ENCODE data around the gene HELLS. TPM values are rescaled to one million over a fixed set of nuclear protein-coding genes. Genes with fewer than 3 reads are reported as not detected.

HELLS gene
- total and polyA plus RNA-seq, 2 of the 4 experiments (the other 2 are of a cell fraction) = 15.9 to 29.8 TPM

DNA sequence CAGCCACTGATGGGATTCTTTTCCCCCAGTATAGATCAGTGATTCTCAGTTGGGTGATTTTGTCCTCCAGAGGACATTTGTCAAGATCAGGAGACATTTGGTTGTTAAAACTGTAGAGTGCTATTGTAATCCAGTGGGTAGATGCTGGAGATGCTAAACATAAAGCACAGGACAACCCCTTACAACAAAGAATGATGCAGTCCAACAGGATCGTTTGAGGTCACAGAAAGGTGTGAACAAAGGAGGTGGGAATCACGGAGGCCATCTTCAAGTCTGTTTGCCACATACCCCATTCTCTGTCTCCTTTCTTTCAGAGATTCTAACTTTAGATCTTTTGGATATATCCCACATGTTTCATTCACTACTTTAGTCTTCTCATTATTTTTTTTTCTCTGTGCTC, 69.0 kb downstream of the HELLS start:
- H3K9ac ChIP-seq (ENCODE audit: low read depth, low read length) = no peak overlapping the region
- CTCF ChIA-PET = no interaction called here

More for the DNA sequence above, 69.0 kb downstream of the HELLS start:
- ATAC-seq (ENCODE audit: low read depth) (no peak), DNase-seq (no peak)
- Histone ChIP-seq H3K9me3 (ENCODE audit: control insufficient read depth, insufficient read depth, low read length) (no peaks in the 10 kb centered on the region), H3K4me3 (ENCODE audit: insufficient read depth, low read depth, low read length) (no peak overlapping the region), H2BK20ac (ENCODE audit: low read depth, low read length) (no peak overlapping the region), H4K20me1 (ENCODE audit: insufficient read depth, low read length) (no peaks in the 10 kb centered on the region), H3K27me3 (ENCODE audit: control insufficient read depth, insufficient read depth, low read length) (no peaks in the 10 kb centered on the region), H2BK5ac (ENCODE audit: low read depth, low read length, poor library complexity, severe bottlenecking) (no peak overlapping the region), H2BK120ac (ENCODE audit: low read depth, low read length) (no peak overlapping the region), H3K4me1 (ENCODE audit: control insufficient read depth, insufficient read depth, low read length) (no peaks in the 10 kb centered on the region), H3K4ac (ENCODE audit: low read depth, low read length) (no peak overlapping the region), H3K18ac (ENCODE audit: low read depth, low read length) (no peak overlapping the region), H3K23ac (ENCODE audit: low read depth, low read length) (no peak overlapping the region), H4K5ac (ENCODE audit: low read depth, low read length) (no peak overlapping the region), H3K4me2 (ENCODE audit: low read depth, low read length) (no peak overlapping the region), H2AK5ac (ENCODE audit: low read depth, low read length) (no peak overlapping the region), H3K14ac (replicated peaks; ENCODE audit: low read depth, low read length) (no peak overlapping the region), H3K56ac (ENCODE audit: extremely low read depth, insufficient read depth, low read length) (no peak overlapping the region), H2BK15ac (ENCODE audit: low read depth, low read length) (no peak overlapping the region), H4K91ac (ENCODE audit: insufficient read depth, low read depth, low read length) (no peak overlapping the region), H4K8ac (ENCODE audit: low read depth in 2 of 2, low read length in 2 of 2) (no peak overlapping the region), H3K36me3 (ENCODE audit: control insufficient read depth, insufficient read depth, low read length) (no peaks in the 10 kb centered on the region), H2AK9ac (replicated peaks; ENCODE audit: low read depth, low read length, poor library complexity) (no peak overlapping the region), H3K27ac (ENCODE audit: insufficient read depth, low read length) (no peak overlapping the region), H3K9me1 (ENCODE audit: insufficient read depth, low read length) (0 out of 2 replicates have a peak, but pooled peaks cover 2% of the 10 kb centered on the region), H3K79me1 (ENCODE audit: low read depth in 1 of 2, low read length in 2 of 2) (no peaks in the 10 kb centered on the region), H2AFZ (replicated peaks; ENCODE audit: low read length, poor library complexity) (no peak overlapping the region)
- POLR2A ChIA-PET (ENCODE audit: unreplicated experiment) = no interaction called here
- no CpG with 5 or more reads among the region's 2 CpGs for WGBS, 2 experiments (ENCODE audit: extremely low coverage in 2 of 2, insufficient read length in 1 of 2)
- TF ChIP-seq, protein P1, sequence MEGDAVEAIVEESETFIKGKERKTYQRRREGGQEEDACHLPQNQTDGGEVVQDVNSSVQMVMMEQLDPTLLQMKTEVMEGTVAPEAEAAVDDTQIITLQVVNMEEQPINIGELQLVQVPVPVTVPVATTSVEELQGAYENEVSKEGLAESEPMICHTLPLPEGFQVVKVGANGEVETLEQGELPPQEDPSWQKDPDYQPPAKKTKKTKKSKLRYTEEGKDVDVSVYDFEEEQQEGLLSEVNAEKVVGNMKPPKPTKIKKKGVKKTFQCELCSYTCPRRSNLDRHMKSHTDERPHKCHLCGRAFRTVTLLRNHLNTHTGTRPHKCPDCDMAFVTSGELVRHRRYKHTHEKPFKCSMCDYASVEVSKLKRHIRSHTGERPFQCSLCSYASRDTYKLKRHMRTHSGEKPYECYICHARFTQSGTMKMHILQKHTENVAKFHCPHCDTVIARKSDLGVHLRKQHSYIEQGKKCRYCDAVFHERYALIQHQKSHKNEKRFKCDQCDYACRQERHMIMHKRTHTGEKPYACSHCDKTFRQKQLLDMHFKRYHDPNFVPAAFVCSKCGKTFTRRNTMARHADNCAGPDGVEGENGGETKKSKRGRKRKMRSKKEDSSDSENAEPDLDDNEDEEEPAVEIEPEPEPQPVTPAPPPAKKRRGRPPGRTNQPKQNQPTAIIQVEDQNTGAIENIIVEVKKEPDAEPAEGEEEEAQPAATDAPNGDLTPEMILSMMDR (conservative IDR thresholded peaks at IDR 0.05; ENCODE audit: low read depth, low read length) = no peak
- no peak for TF ChIP-seq NFE2L2 (IDR thresholded peaks at IDR 0.05; ENCODE audit: low read depth, low read length)
- no peak for TF ChIP-seq MAFK (IDR thresholded peaks at IDR 0.05; ENCODE audit: low read depth, low read length)
- no peak for TF ChIP-seq MAZ (IDR thresholded peaks at IDR 0.05; ENCODE audit: borderline replicate concordance, low read depth, low read length)
- no peak for TF ChIP-seq RCOR1 (IDR thresholded peaks at IDR 0.05; ENCODE audit: insufficient replicate concordance, low read length)
- TF ChIP-seq CEBPB (IDR thresholded peaks at IDR 0.05; ENCODE audit: low read depth, low read length) = no peak
- intact Hi-C loops (cut with micrococcal nuclease) = no loop called here
- dilution Hi-C loops (cut with HindIII; ENCODE audit: low sequenced_read_pairs, unreplicated experiment) = no loop called here
- no TSS peak for BruUV-seq (replicated peaks)
- in situ Hi-C loops (cut with MboI; ENCODE audit: low sequenced_read_pairs) = loop anchor here (25.0 kb wide), 1 partner anchor 748 kb away; no protein-coding TSS in a partner anchor

All from IMR-90 (cell line).